HG03439 (cell line): ENCODE results near the gene RWDD1.

Experiments
- ATAC-seq: cut with Tn5 transposase; IDR thresholded peaks from one replicate; pipeline ENCODE4 v1.9.1; 2021; ENCODE audit warnings: mild to moderate bottlenecking, moderate library complexity; ENCODE audit not compliant: unreplicated experiment

The RWDD1 gene

GRCh38 chr6:116605935-116606334 is 34.6 kb downstream of the RWDD1 start:
- no peak for ATAC-seq

- no peak for ATAC-seq
These were observed 39.8 kb downstream of the RWDD1 start for GRCh38 chr6:116611056-116611455.

- peak; percentile 99 for ATAC-seq
These were observed 44.8 kb downstream of the RWDD1 start, which contains the start of gene RSPH4A for GRCh38 chr6:116615937-116616736. RSPH4A (plus strand) TSS chr6:116616479; CDS start chr6:116616624, 145 bp downstream.

- peak; percentile 28 for ATAC-seq
These were observed 45.4 kb downstream of the RWDD1 start for GRCh38 chr6:116616737-116617053.

GRCh38 chr6:116624036-116624805 is 52.9 kb downstream of the RWDD1 start:
- ATAC-seq: no peak

GRCh38 chr6:116625872-116626271 is 54.6 kb downstream of the RWDD1 start:
- ATAC-seq: no peak

- no peak for ATAC-seq
These were observed 58.3 kb downstream of the RWDD1 start for GRCh38 chr6:116629563-116629981.

GRCh38 chr6:116631379-116631990 is 60.2 kb downstream of the RWDD1 start:
- no peak for ATAC-seq

- ATAC-seq: no peak
These were observed 62.4 kb downstream of the RWDD1 start for GRCh38 chr6:116633685-116634084.
